ENCODE data around the gene RHBDF2. TPM values are rescaled to one million over a fixed set of nuclear protein-coding genes. Genes with fewer than 3 reads are reported as not detected.
"Not testable (repeated sequence)": the region's sequence is repeated elsewhere in the genome, so short reads cannot be mapped to it uniquely, and the experiment has no call there.

The RHBDF2 gene
- total RNA-seq, 3 donors from 2014 or later (not counting 1 experiment from before 2014, with no cell fraction given): 194 to 233 (median 202) TPM

- Mint-ChIP-seq H3K4me1 (peaks cover 25 to 45% of the 10 kb centered on the region in 2 donors), H3K36me3 (no peaks in the 10 kb centered on the region), H3K27ac (peak overlapping the region; percentile 0 to 75), H3K27me3 (ENCODE audit: low read depth in 2 of 2) (no peaks in the 10 kb centered on the region), H3K4me3 (peak overlapping the region; percentile 14), H3K9me3 (no peaks in the 10 kb centered on the region)
- Histone ChIP-seq H3K36me3 (ENCODE audit: control insufficient read depth, insufficient read depth, low read length) (no peaks in the 10 kb centered on the region), H3K4me1 (ENCODE audit: control insufficient read depth, insufficient read depth, low read length) (peaks cover 57% of the 10 kb centered on the region), H3K27ac (ENCODE audit: low read length) (peak overlapping the region; percentile 83), H3K4me3 (ENCODE audit: low read length) (peak overlapping the region; percentile 36), H3K9me3 (ENCODE audit: control insufficient read depth, insufficient read depth, low read length) (no peaks in the 10 kb centered on the region), H3K27me3 (ENCODE audit: control insufficient read depth, insufficient read depth, low read length) (no peaks in the 10 kb centered on the region)
- TF ChIP-seq CTCF (IDR thresholded peaks at IDR 0.05): no peak
- DNase-seq: peak; percentile 44 to 77
- 14% methylated on average over 21 of the region's 26 CpGs for WGBS (ENCODE audit: insufficient coverage)
- ATAC-seq: peak; percentile 67 to 71 (median 68)
- intact Hi-C loops (cut with micrococcal nuclease): no loop called here
These were observed 26.3 kb upstream of the RHBDF2 start for GRCh38 chr17:76527430-76528111.

- H3K36me3 Mint-ChIP-seq; H3K36me3 ChIP-seq (ENCODE audit: control insufficient read depth, insufficient read depth, low read length); H3K4me3 ChIP-seq (ENCODE audit: low read length); H3K27me3 ChIP-seq (ENCODE audit: control insufficient read depth, insufficient read depth, low read length); intact Hi-C loops (cut with micrococcal nuclease); H3K27me3 Mint-ChIP-seq (ENCODE audit: low read depth in 2 of 2); DNase-seq; H3K9me3 ChIP-seq (ENCODE audit: control insufficient read depth, insufficient read depth, low read length); H3K9me3 Mint-ChIP-seq; ATAC-seq: not testable (repeated sequence)
- Mint-ChIP-seq H3K27ac (peak overlapping the region in 1 of 2 donors; percentile 75), H3K4me3 (peak overlapping the region; percentile 14), H3K4me1 (peaks cover 25 to 45% of the 10 kb centered on the region in 2 donors)
- peak overlapping the region; percentile 83 for H3K27ac ChIP-seq (ENCODE audit: low read length)
- peaks cover 57% of the 10 kb centered on the region for H3K4me1 ChIP-seq (ENCODE audit: control insufficient read depth, insufficient read depth, low read length)
- WGBS (ENCODE audit: insufficient coverage): 75% methylated on average over 9 of the region's 9 CpGs
These were observed 25.8 kb upstream of the RHBDF2 start for GRCh38 chr17:76527016-76527415.

- peaks cover 47% of the 10 kb centered on the region for H3K4me1 ChIP-seq (ENCODE audit: control insufficient read depth, insufficient read depth, low read length)
- H3K27ac Mint-ChIP-seq; H3K27me3 ChIP-seq (ENCODE audit: control insufficient read depth, insufficient read depth, low read length); ATAC-seq; H3K36me3 ChIP-seq (ENCODE audit: control insufficient read depth, insufficient read depth, low read length); H3K4me3 Mint-ChIP-seq; H3K27ac ChIP-seq (ENCODE audit: low read length); H3K9me3 ChIP-seq (ENCODE audit: control insufficient read depth, insufficient read depth, low read length); H3K27me3 Mint-ChIP-seq (ENCODE audit: low read depth in 2 of 2); intact Hi-C loops (cut with micrococcal nuclease); H3K4me3 ChIP-seq (ENCODE audit: low read length); H3K36me3 Mint-ChIP-seq; H3K9me3 Mint-ChIP-seq; DNase-seq: not testable (repeated sequence)
- WGBS (ENCODE audit: insufficient coverage): 88% methylated on average over 6 of the region's 8 CpGs
- peaks cover 25 to 44% of the 10 kb centered on the region in 2 donors for H3K4me1 Mint-ChIP-seq
These were observed 24.2 kb upstream of the RHBDF2 start for GRCh38 chr17:76525513-76525833.

GRCh38 chr17:76524598-76525512 lies 23.6 kb upstream of the RHBDF2 start:
- peaks cover 41% of the 10 kb centered on the region for H3K4me1 ChIP-seq (ENCODE audit: control insufficient read depth, insufficient read depth, low read length)
- Mint-ChIP-seq H3K27ac (peak overlapping the region; percentile 11 to 48), H3K4me1 (peaks cover 25 to 43% of the 10 kb centered on the region in 2 donors), H3K36me3 (no peaks in the 10 kb centered on the region), H3K27me3 (ENCODE audit: low read depth in 2 of 2) (no peaks in the 10 kb centered on the region), H3K9me3 (no peaks in the 10 kb centered on the region), H3K4me3 (no peak overlapping the region)
- H3K9me3 ChIP-seq (ENCODE audit: control insufficient read depth, insufficient read depth, low read length): no peaks in the 10 kb centered on the region
- TF ChIP-seq CTCF (IDR thresholded peaks at IDR 0.05): no peak
- 73% methylated on average over 25 of the region's 25 CpGs for WGBS (ENCODE audit: insufficient coverage)
- intact Hi-C loops (cut with micrococcal nuclease): no loop called here
- H3K27ac ChIP-seq (ENCODE audit: low read length): no peak overlapping the region
- H3K4me3 ChIP-seq (ENCODE audit: low read length): no peak overlapping the region
- no peak for DNase-seq
- H3K27me3 ChIP-seq (ENCODE audit: control insufficient read depth, insufficient read depth, low read length): no peaks in the 10 kb centered on the region
- no peaks in the 10 kb centered on the region for H3K36me3 ChIP-seq (ENCODE audit: control insufficient read depth, insufficient read depth, low read length)
- ATAC-seq: no peak
